ENCODE measurements around the gene WDR91.

Gene WDR91

GRCh38 chr7:135197906-135198655 lies 13.2 kb downstream of the WDR91 start:
- DNase-seq (ENCODE audit: low read depth), result no peak

- no peak for DNase-seq (ENCODE audit: low read depth)
Measured at GRCh38 chr7:135197343-135197742, 14.0 kb downstream of the WDR91 start.

GRCh38 chr7:135195968-135196629 lies 15.2 kb downstream of the WDR91 start:
- no peak for DNase-seq (ENCODE audit: low read depth)

GRCh38 chr7:135195156-135195555 lies 16.2 kb downstream of the WDR91 start:
- no peak for DNase-seq (ENCODE audit: low read depth)

GRCh38 chr7:135194494-135195095 lies 16.7 kb downstream of the WDR91 start:
- no peak for DNase-seq (ENCODE audit: low read depth)

GRCh38 chr7:135193615-135194081 lies 17.7 kb downstream of the WDR91 start:
- DNase-seq (ENCODE audit: low read depth), result no peak

GRCh38 chr7:135192914-135193536 lies 18.3 kb downstream of the WDR91 start:
- no peak for DNase-seq (ENCODE audit: low read depth)

GRCh38 chr7:135190703-135191102 lies 20.6 kb downstream of the WDR91 start:
- DNase-seq (ENCODE audit: low read depth), result no peak

- DNase-seq (ENCODE audit: low read depth), result no peak
Measured at GRCh38 chr7:135189961-135190360, 21.4 kb downstream of the WDR91 start.

GRCh38 chr7:135189221-135189662 lies 22.1 kb downstream of the WDR91 start:
- no peak for DNase-seq (ENCODE audit: low read depth)

GRCh38 chr7:135188298-135188984 lies 22.9 kb downstream of the WDR91 start:
- no peak for DNase-seq (ENCODE audit: low read depth)

- no peak for DNase-seq (ENCODE audit: low read depth)
Measured at GRCh38 chr7:135186841-135187253, 24.5 kb downstream of the WDR91 start.

- no peak for DNase-seq (ENCODE audit: low read depth)
Measured at GRCh38 chr7:135186261-135186540, 25.1 kb downstream of the WDR91 start.

- no peak for DNase-seq (ENCODE audit: low read depth)
Measured at GRCh38 chr7:135185471-135186260, 25.7 kb downstream of the WDR91 start.

GRCh38 chr7:135184254-135184841 lies 27.0 kb downstream of the WDR91 start:
- DNase-seq (ENCODE audit: low read depth), result no peak

GRCh38 chr7:135183478-135183877 lies 27.8 kb downstream of the WDR91 start:
- no peak for DNase-seq (ENCODE audit: low read depth)

- no peak for DNase-seq (ENCODE audit: low read depth)
Measured at GRCh38 chr7:135181929-135182678, 29.2 kb downstream of the WDR91 start.

- no peak for DNase-seq (ENCODE audit: low read depth)
Measured at GRCh38 chr7:135181261-135181928, 29.9 kb downstream of the WDR91 start.

- DNase-seq (ENCODE audit: low read depth), result no peak
Measured at GRCh38 chr7:135180122-135180521, 31.2 kb downstream of the WDR91 start.

All from activated gamma-delta T cell treated with anti-CD3 and anti-CD28 coated beads, Interleukin-2, amount 50 U/mL, for 16 hours (primary cell).